HG02798 (cell line): ENCODE measurements around the gene ALDH8A1.

Source experiments
- ATAC-seq: cut with Tn5 transposase; IDR thresholded peaks from one replicate; pipeline ENCODE4 v1.9.1; 2021; ENCODE audit warnings: mild to moderate bottlenecking; ENCODE audit not compliant: unreplicated experiment, poor library complexity

The ALDH8A1 gene, protein sequence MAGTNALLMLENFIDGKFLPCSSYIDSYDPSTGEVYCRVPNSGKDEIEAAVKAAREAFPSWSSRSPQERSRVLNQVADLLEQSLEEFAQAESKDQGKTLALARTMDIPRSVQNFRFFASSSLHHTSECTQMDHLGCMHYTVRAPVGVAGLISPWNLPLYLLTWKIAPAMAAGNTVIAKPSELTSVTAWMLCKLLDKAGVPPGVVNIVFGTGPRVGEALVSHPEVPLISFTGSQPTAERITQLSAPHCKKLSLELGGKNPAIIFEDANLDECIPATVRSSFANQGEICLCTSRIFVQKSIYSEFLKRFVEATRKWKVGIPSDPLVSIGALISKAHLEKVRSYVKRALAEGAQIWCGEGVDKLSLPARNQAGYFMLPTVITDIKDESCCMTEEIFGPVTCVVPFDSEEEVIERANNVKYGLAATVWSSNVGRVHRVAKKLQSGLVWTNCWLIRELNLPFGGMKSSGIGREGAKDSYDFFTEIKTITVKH

DNA sequence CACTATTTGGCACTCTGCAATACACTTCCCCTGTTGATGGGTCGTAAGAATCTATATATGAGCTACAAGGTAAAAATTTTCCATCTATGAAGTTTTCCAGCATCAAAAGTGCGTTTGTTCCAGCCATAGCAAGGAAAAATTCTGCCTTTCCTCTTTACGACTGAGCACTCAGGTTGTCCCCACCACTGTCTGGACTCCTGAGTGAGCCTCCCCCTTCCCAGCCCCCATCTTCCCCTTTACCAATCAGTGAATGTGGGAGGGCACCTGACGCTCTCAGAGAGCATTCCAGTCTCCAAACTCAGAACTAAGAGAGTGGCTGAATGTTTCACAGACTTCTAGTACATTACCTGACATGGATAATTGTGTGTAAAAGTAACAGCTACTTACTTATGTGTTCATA lies at the start of gene ALDH8A1:
Gene ALDH8A1 (minus strand): TSS at position 175 of the 400 bp plus-strand sequence. CDS start 48 bp downstream, at position 127.
- no peak for ATAC-seq

DNA sequence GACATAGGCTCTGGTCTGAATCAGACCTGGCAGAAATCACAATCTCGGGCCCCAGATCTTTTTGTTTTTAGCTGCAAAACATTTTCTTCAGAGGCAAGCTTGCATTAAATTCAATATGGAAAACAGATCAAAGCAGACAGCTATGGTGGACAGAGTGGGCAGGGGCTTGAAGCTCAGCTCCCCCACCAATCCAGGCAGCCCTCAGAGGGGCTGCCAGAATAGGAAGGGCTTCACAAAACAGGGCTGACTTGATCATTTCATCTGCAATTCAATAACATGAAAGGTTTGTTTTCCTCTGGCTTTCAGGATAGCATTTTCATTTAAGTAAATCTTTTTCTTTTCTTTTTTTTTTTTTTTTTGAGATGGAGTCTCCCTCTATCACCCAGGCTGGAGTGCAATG lies 49.2 kb upstream of the ALDH8A1 start:
- ATAC-seq = no peak

DNA sequence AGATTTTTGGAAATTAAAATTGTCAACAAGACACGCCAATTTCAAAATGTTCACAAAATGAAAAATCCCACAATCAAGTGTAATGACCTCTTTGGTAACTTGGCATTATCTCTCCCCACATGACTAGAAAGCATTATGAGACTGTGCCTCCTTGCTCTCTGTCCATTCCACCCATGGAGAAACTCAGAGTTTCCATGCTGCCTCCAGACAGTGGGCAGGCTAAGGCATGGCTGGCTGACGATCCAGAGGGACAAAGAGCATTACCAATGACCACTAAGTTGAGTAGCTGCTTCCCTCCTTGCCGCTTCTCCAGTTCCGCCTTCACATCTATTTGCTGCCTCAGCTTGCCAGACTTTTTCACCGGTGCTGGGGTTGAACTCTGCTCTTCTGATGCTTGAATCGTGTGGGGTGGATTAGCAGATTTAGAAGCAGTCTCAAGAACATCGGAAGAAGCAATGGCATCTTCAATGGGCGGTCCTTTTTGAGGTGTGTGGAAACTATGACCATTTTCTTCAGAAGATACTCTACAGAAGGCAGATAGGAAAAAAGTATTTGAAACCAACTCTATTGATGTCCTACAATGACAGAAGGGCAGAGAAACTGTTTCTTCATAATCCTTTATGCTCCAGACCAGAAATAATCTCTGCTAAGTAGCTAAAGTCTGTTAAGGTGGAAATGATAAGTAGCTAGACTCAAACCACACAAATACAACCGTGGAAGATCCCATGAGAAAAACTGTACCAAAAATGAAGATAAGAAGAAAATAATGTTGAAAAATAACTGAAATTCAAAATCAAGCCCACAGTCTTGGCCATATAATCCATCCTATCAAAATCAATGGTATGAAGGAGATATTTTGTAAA lies 47.5 kb upstream of the ALDH8A1 start:
- no peak for ATAC-seq

DNA sequence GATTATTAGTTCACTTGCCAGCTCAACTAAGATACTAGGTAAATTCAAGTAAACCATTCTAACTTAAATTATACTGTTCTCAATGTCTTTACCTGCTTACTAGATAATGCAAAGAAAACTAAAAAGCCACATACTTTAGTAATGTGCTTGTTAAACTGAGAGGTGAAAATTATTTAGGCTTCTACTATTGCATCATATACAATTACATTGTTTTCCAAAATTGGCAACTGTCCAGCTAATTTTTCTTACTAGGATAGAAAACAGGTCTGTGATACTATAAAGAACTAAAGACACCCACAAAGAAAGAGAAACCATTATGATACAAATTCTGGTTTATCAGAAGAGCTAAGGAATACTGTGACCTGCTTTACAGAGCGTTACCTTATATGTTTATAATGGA lies 45.6 kb upstream of the ALDH8A1 start:
- ATAC-seq = no peak

DNA sequence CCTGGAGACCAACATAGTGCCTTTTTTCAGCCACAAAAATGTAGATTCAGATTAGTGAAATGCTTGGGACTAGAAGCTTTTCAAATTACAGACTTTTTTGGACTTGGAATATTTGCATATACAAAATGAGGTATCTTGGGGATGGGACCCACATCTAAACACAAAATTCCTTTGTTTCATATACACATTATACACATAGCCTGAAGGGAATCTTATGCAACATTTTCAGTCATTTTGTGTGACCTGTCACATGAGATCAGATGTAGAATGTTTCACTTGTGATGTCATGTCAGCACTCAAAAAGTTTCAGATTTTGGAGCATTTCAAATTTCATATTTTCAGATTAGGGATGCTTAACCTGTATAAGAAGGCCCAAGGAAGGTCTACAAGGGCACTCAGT lies 44.5 kb upstream of the ALDH8A1 start:
- no peak for ATAC-seq

DNA sequence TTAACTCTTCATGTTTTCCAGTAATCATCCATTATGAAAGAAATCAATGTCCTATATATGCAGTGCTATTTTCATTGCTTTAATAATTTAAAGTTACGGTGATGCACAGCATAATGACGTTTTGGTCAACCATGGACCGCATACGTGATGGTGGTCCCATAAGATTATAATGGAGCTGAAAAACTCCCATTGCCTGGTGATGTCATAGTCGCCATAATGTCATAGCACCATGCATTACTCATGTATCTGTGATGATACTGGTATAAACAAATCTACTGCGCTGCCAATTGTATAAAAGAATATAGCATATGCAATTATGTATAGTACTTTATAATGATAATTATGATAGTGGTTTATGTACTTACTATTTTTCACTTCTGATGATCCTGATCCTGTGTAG lies 42.3 kb upstream of the ALDH8A1 start:
- ATAC-seq = no peak

DNA sequence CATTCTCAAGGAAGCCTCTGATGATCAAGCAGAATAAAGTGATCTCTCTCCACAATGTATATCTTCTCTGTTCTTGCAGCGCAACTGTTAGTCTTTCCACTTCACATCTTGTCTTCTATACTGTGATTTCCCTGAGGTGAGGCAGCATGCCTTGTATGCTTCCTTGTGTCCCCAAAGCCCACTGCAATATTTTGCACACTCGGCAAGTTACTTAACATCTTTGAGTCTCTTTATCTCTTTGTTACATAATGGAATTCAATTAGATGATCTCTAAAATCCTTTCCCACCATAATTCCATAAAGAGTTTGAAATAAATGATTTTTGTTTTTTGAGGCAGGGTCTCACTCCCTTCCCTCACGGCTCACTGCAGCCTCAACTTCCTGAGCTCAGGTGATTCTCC lies 40.4 kb upstream of the ALDH8A1 start:
- ATAC-seq = no peak

DNA sequence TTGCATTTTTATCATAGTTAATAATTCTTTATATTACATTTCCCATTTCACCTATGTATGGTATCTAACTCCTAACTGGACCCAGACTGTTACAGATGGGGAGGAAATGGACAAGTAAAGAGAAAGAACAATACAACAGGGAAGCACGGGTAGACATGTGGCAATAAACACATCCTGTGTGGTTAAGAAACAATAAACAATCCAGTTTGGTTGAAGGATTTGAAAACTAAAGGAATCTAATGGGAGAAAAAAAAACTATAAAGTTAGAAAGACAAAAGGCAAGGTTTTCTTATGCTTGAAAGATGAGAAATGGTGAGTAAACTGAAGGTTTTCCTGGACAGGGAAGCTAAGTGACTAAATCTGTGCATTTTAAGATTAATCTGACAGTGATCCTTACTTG lies 34.9 kb upstream of the ALDH8A1 start:
- ATAC-seq = no peak

DNA sequence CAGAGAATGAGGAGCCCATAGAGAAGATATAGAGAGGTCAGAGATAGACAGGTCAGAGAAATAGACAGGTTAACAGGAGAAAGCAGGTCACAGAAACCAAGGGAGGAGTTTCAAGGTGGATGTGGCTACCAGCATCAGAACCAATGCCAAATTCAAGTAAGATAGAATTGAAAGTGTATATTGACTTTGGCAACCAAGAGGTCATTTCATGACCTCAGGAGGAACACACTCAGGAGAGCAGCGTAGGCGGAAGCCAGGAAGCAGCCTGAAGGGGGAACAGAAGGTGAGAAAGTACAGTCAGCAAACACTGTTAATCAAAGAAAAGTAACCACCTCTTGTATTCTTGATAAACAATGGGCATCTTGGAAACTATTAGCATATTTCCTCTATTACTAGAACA lies 33.9 kb upstream of the ALDH8A1 start:
- no peak for ATAC-seq

DNA sequence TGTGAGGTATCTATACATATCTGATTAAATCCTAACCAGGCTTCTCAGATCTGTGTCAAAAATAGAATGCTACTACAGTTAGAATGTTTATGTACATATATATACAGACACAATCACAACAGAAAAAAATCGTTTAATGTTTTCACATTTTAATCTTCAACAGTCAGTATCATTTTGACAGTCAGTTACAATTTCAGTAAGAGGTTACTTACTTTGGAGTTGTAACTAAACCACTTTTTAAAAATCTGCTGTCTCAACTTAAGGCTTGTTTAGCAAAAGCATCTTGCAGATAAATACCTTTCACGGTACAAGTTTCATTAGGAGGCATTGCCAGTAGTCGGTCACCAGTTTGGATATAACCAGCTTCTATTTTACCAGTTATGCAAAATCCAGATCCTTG lies 32.3 kb upstream of the ALDH8A1 start:
- no peak for ATAC-seq

DNA sequence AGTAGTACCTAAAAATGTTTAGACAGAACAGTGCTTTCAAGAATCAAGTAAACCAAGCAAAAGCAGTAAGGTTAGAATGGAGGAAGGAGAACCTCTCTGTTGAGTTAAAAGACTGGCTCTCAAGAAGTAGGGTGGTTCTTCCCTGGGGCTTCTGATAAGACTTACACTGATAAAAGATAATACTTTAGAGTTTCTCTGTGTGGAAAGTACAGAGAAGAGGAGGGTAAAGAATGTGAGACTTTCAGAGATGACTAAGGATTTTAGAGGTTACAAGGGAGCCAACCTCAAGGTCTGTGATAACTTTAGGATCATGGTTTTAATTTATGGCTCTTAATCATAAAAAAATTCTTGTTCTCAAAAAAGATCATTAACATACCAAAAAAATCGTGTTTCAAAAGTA lies 30.9 kb upstream of the ALDH8A1 start:
- no peak for ATAC-seq

DNA sequence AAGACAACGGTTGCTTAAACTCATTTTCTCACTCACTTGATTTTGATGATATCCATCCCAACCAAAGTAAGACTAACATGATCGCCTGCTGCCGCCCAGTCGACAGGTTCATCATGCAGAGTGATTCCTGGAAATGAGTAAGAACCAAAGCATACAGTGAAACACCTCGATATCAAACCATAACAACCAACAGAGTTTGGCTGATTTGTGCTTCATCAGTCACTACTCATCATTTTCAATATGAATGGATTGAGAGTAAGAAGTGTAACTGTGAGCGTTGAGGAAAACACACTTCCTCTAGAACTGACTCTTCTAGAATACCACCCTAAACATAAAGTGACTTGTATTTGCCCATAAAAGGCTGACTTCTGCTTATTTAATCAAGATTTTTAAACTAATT lies 29.2 kb upstream of the ALDH8A1 start:
- peak; percentile 84 for ATAC-seq

DNA sequence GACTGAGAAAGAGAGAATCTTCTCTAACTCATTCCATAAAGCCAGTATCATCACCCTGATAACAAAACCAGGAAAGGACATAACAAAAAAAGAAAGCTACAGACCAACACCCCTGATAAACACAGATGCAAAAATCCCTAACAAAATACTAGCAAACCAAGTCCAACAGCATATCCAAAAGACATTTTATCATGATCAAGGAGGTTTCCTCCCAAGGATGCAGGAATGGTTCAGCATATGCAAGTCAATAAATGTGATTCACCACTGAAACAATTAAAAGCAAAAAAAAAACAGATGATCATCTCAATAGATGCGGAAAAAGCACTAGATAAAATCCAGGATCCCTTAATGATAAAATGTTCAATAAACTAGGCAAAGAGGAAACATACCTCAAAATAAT lies 24.5 kb upstream of the ALDH8A1 start:
- no peak for ATAC-seq

DNA sequence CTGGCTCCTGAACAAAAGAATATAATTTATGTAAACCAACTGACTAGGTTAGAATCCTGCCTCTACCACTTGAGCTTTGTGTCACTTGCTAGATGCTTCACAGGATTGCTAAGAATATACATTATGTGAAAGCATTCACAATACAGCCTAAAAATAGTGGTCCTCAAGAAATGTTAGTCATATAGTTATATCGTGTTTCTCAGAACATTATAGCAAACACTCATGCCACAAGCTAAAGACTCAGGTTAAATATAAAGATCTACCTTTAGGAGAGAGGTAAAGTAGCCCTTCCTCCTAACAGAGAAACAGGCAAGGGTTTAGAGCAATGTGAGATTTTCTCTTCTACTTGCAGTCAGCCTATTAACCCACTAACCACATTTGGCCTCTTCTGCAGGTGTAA lies 17.8 kb upstream of the ALDH8A1 start:
- ATAC-seq = no peak

DNA sequence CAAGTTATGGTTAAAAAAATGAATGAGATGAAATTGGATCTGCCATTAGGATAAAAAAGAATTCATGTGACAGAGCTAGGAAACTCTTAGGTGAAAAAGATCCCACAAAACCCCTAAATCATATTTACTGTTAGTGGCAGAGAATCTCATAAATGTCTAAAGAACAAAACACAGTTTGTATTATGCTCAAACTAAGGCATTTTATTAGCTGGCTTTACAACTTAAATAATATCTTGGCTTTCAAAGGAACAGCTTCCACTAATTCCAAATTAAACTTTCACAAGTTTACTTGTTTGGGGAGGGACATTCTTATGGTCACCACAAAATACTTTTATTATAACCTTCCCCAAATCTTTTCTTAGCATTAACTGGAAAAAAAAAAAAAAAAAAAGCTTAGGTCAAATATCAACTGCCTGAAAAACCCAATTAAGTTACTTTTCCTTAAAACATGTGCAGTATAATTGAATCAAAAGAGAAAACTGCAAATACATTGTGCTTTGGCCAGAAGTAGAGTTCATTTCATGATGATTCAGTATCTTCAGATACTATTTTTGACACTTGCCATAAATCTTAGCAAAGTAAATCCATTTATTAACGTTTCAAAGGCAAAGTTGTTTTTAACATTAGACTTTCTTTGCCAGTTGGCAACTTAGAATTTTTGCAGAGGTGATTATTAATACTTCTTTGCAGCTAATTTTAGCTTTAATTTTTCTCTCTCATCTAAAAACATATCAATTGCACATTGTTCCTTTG lies 14.7 kb upstream of the ALDH8A1 start:
- ATAC-seq = no peak

DNA sequence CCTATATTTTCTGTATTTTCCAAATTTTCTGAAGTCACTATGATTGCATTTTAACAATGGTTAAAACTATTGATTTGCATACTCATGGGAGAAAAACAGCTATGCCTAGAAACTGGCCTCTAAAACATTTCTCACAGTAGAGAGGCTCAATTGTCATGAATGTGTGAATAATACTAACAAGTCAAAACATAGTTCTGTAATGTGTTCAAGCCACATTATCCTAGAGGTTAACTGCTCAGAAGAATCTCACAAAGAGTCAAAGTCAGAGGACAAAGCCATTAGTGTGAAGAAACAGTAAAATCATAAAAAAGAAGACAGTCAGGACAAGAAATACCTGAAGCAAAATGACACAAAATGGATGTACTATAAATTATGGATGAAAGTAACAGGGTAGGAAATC lies 12.5 kb upstream of the ALDH8A1 start:
- ATAC-seq = no peak

DNA sequence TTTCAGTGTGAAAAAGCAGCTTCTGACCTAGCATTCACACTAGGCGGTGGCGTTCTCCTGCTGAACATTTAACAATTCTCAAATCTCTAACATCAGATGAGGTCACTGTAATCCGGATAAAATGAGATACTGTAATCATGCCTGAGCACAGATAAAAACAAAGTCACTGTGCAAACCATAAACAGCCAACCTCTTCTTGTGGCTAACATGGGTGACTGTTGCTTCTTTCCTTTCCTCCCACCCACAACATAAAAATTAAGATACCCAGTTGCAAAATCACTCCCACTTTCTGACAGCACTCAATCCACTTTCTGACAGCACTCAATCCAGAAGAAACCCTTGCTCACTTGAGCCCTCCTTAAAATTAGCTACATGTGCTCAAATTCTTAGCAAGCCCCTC lies 11.5 kb upstream of the ALDH8A1 start:
- ATAC-seq = no peak

DNA sequence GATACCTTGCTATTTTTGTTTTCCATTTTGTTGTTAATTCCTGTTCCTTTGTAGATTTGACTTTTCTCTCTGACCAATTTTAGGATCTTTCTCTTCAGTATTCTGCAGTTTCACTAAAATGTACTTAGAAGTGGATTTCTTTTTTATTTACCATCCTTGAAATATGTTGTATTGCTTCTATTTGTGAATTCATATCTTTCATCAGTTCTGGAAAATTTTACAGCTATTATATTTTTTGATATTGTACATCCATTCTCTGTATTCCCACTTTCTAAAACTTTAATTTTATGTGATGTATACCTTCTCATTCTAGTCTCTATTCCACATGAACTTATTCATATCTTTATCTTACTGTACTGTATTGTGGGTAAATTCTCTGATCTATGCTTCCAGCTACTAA lies 9.7 kb upstream of the ALDH8A1 start:
- no peak for ATAC-seq

DNA sequence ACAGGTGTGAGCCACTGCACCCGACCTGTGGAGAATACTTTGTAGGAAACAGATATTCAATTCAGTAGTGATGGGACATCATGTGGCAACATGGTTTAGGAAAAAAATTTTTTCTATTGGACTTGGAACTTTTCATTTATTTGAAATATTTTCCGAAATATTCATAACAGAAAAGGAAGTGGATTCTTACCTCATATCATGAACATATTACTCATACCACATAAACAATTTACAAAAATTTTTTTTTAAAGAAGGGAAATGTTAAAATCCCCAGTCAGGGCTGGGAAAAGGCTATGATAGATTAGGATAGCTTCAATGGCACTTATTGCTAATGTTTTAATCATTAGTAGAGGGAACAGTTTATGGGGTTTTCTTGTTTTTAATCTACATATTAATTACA lies 6.8 kb upstream of the ALDH8A1 start:
- ATAC-seq = no peak

DNA sequence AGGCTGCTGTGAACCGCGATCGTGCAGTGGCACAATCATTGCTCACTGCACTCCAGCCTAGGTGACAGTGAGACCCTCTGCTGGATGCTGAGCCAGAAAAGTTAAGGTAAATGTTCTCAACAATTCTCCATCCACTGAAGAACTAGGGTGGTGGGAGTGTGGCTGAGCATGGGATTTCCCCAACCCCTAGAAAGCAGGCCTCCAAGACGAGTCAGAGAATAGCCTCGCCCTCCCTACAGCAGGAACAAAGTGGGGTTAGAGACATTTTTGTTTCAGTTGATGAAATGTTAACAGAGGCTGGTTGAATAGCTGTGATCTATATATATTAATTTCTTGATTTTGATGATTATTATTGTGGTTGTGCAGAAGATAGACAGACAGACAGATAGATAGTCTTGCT lies 6.1 kb upstream of the ALDH8A1 start:
- no peak for ATAC-seq
